ENCODE measurements around the gene HOXB6.

HOXB6 gene

DNA sequence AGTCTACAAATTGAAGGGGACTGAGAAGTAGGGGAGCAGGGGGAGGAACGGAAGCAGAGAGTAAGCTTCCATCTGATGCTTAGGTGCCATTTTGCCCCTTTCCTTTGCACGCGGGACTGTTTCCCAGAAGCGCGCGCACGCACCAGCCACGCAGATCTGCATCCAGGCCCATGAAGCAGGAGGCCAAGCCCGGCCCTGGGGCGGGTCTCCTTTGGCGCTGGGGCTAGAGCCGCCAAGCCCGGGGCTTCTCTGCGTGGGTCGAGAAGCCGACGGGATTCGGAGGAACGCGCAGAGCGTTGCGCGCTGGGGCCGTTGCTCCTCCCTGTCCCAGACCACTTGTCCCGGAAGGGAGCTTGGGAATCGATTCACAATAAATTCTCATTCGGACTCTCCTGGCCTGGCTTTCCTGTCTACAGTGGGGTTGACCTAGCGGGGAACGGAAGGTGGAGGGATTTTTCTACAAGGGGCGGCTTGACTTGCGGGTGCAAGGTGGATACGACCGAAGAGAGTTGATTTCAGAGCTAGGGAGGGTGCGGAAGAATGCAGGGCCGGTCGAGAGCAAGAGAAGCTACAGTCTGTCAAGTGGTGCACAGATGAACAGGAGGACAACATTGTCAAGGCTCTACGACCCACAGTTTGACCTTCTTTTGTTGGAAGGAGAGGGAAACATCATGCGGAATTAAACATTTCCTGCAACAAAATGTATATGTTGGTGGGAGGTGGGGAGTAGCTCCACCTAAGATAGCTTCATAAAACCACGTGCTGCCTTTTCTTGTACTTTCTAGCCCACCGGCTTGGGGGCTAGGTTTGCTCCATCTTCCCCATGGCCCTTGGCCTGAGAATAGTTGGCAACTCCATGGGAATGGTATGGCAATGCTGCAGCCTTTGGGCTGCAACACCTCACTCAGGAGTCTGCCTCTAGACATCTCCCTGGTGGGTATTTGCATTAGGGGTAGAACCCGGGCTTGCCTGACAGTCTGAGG lies 16.9 kb upstream of the HOXB6 start:
- DNase-seq (ENCODE audit: low read depth in 2 of 2) = no peak

DNA sequence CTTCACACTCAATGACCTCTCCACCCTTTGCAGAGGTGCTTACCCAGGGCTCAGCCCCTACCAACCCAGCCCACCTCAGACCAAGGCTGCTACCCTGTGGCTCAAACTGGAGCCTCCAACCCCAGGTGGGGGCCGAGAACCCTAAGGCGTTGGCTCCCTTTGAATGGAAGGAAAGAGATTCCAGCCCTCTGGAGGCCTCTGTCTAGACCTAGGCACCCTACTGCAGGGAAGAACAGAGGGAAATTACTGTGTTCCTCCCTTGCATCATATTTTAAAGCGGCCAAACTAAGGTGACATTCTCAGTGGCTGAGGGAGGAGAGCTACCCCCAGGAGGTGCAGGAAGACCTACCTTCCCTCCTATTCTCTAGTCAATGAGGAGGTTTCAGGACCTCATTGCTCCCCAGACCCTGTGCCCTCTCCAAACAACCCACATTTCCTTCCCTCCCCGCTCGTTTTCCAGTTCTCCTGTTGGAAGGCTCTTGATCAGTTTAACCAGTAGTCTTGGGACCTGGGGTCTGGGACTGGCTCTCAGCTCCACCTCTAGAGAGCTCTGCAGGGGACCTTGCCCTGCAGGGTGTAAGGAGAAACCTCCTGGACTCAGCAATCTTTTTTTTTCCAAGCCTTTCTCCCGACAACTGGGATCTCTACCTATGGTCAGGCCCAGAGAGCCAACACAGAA lies 15.8 kb upstream of the HOXB6 start:
- DNase-seq (ENCODE audit: low read depth in 2 of 2) = no peak

DNA sequence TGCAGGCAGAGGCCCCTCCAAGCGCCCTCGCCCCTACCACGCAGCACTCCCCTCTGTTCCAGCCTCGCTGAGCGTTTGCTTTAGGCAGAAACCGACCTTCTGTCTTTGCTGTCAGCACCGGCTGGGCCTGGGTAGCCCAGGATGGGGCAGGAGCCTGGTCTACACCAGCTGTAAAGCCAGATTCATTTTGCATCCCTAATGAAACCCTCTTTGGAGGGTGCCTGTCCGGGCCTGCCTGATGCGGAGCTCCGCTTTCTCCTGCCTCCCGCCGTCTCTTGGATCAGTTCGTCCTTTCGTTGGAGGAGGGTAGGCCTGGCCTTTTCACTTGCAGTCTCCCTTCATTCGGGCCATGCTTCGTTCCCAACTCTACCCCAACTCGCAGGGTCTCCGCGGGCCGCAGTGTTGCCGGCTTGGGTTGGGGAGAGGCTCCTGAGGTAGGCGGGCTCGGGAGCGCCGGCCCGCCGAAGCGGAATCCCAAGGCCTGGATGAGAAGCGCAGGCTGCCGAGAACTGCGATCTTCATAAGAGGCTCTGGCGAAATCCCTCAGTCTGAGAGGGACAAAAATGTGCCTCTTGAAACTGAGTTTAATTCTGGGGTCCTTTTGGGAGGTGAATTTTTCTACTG lies 15.2 kb upstream of the HOXB6 start:
- DNase-seq (ENCODE audit: low read depth in 2 of 2) = no peak

DNA sequence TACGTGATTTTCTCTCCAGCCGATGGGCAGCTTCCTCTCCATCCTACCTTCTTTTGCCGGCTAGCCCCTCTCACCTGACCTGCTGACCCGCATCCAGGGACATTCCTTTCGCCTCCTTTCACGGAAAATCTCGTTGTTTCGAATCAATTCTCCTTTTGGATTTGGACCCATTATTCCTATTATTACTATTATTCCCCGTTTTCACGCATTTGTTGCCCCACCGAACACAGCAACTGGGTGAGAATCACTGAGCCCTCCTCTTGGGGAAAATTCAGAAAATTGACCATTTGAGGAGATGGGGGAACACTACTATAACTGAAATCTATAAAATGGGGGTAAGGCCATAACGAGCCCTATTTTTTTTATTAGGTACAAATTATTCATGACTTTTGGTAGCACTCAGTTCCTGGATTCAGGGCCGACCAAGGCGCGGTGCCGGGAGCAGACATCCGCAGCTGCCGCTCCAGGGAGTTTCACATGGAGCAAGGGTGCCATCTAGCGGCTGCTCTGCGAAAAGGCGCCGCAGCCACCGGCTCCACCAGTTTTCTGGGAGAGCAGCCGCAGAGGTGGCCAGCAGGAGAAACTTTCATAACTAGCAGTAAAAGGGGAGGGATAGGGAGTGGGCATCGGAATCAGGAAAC lies 13.6 kb upstream of the HOXB6 start:
- DNase-seq (ENCODE audit: low read depth in 2 of 2) = peak; percentile 65 to 77

DNA sequence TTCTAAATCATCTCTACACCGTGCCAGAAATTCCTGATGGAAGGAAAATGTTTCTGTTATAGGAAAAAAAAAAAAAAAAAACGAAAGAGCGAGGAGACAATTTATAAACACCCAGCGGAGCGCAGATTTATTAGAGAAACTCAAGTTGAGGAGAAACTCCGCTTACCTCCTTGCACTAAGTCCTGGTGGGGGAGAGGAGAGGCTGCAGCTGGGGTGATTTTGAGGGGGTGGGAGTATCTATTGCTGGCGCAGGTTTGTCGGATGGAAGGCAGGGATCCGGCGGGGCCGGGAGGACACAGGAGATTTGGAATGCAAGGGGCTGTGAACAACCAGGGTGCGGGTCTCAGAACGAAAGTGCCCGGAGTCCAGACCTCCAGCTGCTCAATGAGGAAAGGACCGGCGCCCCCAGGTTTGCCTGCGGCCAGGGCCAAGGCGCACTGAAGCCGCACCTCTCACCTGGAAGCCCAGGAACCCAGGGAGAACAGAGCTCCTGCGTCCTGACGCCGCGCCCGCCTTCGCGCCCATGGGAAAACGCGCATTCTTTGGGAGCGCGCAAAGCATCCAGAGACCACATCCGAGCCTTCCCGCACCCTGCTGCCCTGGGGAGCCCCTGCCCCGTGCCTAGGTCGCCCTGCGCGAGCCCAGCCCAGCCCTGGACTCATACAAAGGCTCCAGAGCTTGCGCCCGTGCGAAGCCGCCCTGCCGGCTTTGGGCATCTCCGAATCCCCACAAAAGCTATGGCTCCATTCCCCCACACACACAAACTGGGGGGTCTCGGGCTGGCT lies 12.9 kb upstream of the HOXB6 start:
- no peak for DNase-seq (ENCODE audit: low read depth in 2 of 2)

DNA sequence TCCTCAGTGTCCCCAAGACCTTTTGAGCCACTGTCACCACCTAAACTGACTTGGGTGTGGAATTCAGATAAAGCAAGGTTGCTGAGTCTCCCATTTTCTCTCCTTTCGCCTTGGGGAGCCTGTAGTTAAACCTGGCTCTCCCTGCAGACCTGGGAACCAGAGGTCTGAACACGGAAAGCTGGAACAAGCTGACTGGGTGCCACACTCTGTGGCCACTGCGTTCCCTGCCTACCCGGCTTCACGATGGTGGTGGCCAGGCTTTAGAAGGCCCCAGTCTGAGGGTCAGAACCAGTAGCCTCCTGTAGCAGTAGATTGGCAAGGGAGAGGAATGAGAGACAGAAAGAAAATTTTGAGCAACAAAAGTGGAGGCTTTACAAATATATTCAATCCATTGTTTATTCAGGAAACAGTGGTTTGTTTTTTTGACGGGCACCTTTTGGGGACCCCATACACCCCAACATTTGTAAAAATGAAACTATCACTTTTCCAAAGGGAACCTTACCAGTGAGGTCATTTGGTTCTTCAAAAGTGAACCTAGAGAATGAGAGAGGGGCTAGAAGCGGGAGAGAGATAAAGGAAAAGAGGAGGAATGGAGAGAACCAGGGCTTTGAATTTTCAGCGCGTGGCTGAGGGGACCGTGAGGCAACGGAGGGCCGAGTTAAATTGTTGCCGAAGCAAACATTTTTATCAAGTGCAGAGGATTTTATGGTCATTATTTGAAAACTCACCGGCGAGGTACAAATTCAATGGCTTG lies 12.1 kb upstream of the HOXB6 start:
- DNase-seq (ENCODE audit: low read depth in 2 of 2) = no peak

DNA sequence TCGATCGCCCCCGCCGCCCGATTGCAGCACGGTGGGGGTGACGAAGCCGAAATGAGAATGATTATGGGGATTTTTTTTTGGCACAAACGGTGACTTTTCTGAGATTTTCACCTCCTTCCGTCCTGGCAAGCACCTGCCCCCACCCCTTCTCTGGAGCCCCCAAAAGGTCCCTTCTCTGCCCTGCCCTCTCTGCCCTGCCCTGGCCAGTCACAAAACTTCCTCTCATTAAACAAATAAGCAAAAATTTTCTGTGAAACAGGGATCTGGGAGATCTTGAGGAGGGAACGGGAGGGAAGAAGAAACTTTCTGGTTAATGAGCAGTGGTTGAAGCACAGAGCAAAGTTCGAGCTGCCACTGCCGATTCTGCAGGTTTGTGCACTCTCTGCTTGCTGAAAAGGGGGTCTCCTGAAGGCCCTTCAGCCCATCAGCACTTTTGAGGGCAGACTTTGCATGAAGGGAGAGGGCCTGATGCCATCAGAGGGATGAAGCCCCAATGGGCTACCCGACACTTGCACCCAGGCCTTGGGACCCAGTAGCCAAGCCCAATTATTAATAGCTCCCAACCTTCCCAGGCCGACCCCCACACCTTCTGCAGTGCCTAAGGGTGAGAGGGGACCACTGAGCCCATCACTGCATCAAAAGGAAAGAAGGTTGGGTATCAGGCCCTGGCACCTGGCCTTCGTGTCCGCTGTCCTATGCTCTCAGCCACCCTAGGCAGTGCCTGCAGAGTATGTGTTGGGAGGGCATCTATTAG lies 11.4 kb upstream of the HOXB6 start:
- no peak for DNase-seq (ENCODE audit: low read depth in 2 of 2)

DNA sequence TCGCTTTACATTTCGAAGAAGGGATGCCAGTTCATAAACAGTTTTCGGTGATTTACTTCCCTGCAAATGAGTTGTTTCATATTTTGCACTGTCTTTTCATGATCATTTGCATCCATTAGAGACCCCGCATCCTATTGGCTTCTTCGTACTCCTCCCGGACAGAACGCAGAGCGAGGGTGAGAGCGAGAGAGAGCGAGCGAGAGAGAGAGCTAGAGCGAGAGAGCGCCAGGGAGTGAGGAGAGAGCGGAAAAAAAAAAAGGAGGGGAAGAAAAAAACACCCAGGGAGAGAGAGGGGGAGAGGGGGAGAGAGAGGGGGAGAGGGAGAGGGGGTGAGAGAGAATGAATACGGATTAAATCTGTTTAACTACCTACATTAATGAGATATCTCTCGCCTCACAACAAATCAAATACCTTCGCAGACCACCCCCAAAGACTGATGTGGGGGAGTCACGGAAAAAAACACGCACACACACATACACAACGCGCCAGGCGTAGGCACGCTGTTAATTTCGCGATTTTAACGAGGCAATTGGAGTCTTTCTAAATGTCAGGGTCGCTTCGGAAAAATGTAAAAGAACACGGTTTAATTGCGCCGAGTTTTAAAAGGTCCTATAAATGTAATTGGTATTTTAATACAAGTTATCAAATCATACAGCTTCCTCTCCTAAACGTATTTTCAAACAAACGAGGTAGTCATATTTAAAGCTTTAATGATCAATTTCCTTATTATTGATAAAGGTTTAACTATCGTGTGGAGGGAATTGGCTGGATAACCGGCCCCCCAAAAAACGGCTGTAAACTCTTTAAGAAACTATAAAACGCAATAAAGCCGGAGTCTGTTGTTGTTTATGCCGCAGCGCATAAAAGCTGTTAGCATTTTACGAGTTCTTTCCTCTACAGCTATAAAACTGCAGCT lies 10.5 kb upstream of the HOXB6 start, which contains the start of gene HOXB8:
TSS of gene HOXB8 (minus strand) at position 246 of the 916 bp plus-strand sequence. CDS start 588 bp downstream, outside the sequence.
- DNase-seq (ENCODE audit: low read depth in 2 of 2) = no peak

DNA sequence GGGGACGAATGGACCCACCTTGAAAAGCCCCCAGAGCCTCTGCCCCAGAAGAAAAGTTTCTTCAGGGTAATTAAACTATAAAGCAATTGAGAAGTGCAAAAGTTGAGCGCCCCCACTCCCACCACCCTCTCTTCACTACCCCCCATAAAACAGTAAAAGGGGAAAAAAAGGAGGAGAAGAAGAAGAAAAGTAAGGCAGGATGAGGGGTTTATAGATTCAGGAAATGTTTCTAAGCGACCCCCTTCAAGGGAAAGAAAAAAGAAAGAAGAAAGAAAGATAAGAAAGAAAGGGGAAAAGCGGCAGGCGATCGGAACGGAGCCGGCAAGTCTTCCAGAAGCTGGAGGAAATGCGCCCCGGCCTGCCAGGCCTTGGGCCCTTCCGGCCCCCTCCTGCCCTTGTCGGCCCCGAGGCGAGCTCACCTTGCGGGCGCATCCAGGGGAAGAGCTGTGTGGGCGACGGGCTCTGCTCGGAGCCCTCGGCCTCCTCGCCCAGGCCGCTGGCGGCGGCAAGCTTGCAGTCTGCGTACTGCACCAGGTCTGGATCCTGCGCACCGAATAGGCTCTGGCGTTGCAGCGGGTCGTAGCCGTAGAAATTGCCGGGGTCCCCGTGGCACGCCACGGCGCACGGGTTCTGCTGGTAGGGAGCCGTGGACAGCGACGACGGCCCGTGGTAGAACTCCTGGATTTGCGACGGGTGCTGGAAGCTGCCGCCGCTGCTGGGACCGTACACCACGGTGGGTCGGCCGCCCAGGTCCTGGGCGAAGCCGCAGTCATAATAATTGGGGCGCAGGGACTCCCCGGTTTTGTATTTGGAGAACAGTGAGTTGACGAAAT lies 9.3 kb upstream of the HOXB6 start:
- no peak for DNase-seq (ENCODE audit: low read depth in 2 of 2)

DNA sequence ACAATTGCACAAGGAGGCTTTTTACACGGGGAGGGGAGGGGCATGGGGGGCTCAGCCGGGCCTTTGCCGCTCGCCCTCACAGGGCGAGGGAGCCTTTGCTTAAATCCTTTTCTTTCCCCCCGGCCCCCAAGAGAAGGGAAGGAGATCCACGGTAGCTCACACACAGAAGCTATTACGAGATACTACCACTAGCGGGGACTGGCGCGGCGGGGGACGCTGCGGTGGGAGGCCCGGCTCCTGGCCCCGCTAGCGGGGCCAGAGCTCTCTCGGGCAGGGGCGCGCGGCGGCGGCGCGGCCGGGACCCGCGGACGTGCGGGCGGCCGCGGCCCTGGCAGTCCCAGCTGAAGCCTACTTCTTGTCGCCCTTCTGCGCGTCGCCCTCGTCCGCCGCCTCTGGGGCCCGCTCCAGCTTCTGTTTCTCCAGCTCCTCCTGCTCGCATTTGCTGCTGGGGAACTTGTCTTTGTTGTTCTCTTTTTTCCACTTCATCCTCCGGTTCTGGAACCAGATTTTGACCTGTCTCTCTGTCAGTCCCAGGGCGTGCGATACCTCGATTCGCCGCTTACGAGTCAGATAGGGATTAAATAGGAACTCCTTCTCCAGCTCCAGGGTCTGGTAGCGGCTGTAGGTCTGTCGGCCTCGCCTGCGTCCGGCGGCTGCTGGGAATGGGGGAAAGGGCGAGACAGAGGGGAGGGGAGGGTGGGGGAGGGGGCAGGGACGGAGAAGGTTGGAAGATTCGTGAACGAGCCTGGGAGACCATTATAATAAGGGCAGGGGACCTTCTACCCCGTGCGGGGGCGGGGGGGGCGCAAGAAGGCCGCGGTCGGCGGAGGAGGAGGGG lies 8.3 kb upstream of the HOXB6 start:
- DNase-seq (ENCODE audit: low read depth in 2 of 2) = no peak

DNA sequence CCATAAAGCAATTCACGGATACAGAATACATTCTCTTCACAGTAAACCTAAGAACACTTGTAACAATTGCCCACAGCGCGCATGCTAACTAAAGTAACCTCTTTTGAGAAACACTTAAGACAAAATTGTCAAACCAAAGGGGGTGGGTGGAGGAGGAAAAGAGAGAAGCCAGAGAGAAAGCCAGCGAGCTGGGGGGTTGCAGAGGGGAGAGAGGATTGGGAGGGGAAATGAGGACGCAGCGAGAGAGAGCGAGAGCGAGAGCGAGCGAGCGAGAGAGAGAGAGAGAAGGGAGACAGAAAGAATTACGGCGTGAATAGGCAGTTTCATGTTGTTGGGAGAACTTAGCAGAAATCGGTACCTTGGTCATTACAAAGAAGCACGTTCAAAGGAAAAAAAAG lies 7.7 kb upstream of the HOXB6 start:
- DNase-seq (ENCODE audit: low read depth in 2 of 2) = no peak

DNA sequence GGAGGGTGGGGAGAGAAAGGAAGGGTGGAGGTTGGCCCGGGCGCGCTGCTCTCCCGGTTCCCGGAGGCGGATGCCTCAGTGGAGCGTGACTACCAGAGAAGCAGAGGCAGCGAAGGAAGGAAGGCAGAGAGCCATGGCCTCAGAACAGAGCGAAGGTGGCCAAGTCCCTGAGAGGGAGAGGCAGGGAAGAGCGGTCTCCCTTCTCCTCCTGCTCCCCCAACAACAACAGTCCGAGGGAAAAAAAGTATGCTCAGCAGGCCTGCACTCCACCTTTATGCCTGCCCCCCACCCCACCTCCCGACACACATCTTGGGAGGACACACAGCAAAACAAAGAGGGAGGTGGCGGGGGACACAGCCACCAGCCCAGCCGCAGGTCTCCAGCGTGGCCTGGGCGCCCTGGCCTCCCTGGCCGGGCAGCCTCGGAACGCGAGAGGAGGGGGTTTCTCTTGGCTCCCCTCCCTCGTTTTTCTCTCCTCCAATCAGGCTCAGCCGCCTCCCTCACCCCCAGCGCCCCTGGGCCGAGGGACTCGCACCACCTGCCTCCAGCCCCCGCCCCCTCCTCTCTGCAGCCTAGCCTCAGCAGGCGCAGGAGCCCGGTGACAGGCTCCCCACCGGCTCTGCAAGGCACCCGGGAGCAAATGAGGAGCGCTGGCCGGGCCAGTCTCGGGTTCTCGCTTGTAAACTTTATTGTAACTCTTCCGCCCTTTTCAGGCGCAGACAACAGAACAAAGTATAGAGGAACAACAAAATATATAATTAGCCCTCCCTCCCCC lies 7.1 kb upstream of the HOXB6 start:
- no peak for DNase-seq (ENCODE audit: low read depth in 2 of 2)

DNA sequence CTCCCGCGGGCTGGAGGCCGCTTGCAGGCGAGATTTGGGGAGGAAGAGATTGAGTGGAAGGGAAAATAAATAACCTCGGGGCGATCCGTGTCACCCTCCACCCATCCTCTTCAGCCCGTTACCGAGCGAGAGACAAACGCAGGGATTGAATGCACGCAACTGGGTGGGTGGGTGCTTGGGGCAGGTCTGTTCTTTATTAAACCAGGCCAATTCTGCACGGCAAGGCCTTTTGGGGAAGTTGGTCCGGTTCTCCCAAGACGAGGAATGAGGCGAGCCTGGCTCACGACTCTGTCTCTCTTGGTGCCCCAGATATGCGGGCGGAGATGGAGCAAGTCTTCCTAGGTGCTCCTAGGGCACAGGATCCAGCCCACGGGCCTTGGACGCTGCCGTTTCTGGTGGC lies 6.4 kb upstream of the HOXB6 start:
- DNase-seq (ENCODE audit: low read depth in 2 of 2) = no peak

DNA sequence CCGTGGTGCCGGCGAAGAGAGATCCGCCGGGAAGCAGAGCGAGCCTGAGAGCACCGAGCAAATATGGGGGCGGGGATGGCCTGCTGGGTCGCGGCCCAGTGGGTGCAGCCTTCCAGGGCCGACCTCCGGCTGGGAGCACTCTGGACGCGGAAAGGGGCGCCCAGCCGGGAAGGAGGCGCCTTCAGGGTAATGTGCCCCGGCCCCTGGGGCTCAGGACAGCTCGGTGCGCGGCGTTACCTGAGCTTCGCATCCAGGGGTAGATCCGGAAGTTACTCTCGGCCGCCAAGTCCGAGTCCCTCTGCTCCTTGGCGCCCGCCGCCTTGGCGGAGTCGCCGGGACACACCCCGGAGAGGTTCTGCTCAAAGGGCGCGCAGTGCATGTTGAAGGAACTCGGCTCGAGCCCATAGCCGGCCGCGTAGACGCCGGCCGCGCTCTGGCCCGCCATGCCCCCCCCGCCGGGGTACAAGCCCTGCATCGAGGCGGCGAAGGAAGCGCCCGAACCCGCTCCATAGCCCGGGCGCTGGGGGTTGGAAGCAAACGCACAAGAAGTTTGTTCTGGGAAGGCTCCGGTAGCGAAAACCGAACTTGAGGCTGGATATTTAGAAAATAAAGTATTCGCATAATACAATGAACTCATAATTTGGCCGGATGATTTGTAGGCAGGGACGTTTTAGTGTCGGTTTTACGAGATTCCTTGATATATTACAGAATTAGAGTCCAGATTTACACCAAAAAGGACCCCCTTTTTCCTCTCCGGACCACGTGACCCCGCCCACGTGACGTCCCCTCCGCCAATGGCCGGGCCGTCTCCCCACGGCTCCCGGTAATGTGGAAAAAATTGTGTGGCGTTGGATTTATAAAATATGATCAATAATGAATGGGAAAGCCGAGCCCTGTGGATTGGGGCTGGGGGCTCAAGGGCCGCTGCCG lies 5.8 kb upstream of the HOXB6 start, which contains the start of gene HOXB7:
TSS of gene HOXB7 (minus strand) at position 736 of the 930 bp plus-strand sequence. CDS start at position 637, 99 bp downstream.
- DNase-seq (ENCODE audit: low read depth in 2 of 2) = peak in 1 of 2 donors; percentile 52

Data from stimulated activated CD8-positive, alpha-beta memory T cell treated with anti-CD3 and anti-CD28 coated beads, Interleukin-7, amount 100 ng/mL, for 1 hour (primary cell).